Upper lobe of right lung (tissue), 1 donor: ENCODE measurements around the gene ADGRL3. TPM values are rescaled to one million over a fixed set of nuclear protein-coding genes. Genes with fewer than 3 reads are reported as not detected.

Experiments
- ATAC-seq: fragments of 200-7000 bp; cut with Tn5 transposase; one replicate; pipeline ENCODE4 v1.9.1; 2020; ENCODE audit warnings: mild to moderate bottlenecking, moderate library complexity
- DNase-seq: peaks from one replicate; pipeline ENCODE4 v3.0.0-alpha.2; 2020
- H3K27ac ChIP-seq: fragments of 200-600 bp; one replicate; pipeline ENCODE4 v1.8.0; 2022
- H3K27me3 ChIP-seq: fragments of 200-600 bp; one replicate; pipeline ENCODE4 v1.8.0; 2022; ENCODE audit warnings: mild to moderate bottlenecking
- H3K36me3 ChIP-seq: fragments of 200-600 bp; one replicate; pipeline ENCODE4 v1.8.0; 2022
- H3K4me1 ChIP-seq: fragments of 200-600 bp; one replicate; pipeline ENCODE4 v1.8.0; 2022
- H3K4me3 ChIP-seq: fragments of 200-600 bp; one replicate; pipeline ENCODE4 v1.8.0; 2022; ENCODE audit warnings: mild to moderate bottlenecking
- H3K9me3 ChIP-seq: fragments of 200-600 bp; one replicate; pipeline ENCODE4 v1.8.0; 2022
- CTCF ChIP-seq: fragments of 200-600 bp; IDR thresholded peaks from one replicate; pipeline ENCODE4 v1.8.0; 2022; ENCODE audit warnings: antibody characterized with exemption
- intact Hi-C: fragments of 100-400 bp; cut with DNase I; formaldehyde crosslinking; loops from one replicate; pipeline ENCODE4 v1.11.0; 2022
- total RNA-seq: library from RNA; stranded (reverse); fragmentation: NEBNext Ultra II Directional; extraction: Animal tissue kit (Norgen Biotek cat#: 25700); gene quantifications from one replicate; pipeline ENCODE4 v1.2.1, GENCODE V29; 2021
- donor health status: DM: no; HTN: yes; CAD: no; lungs with severe emphysema.

The ADGRL3 gene
- total RNA-seq, 1 donor from 2014 or later: 4.0 TPM

- DNase-seq (no peak), ATAC-seq (no peak)
- H3K4me1 ChIP-seq: no peaks in the 10 kb centered on the region
- H3K9me3 ChIP-seq: no peaks in the 10 kb centered on the region
- intact Hi-C loops: no loop called here
- no peak for TF ChIP-seq CTCF
- H3K27ac ChIP-seq: no peak overlapping the region
- no peak overlapping the region for H3K4me3 ChIP-seq
- no peaks in the 10 kb centered on the region for H3K27me3 ChIP-seq
- no peaks in the 10 kb centered on the region for H3K36me3 ChIP-seq
Observed at GRCh38 chr4:61333490-61333889, 133.4 kb downstream of the ADGRL3 start.

- no peak overlapping the region for H3K27ac ChIP-seq
- H3K27me3 ChIP-seq: no peaks in the 10 kb centered on the region
- intact Hi-C loops: no loop called here
- TF ChIP-seq CTCF: no peak
- no peak for DNase-seq
- no peak overlapping the region for H3K4me3 ChIP-seq
- no peaks in the 10 kb centered on the region for H3K4me1 ChIP-seq
- no peaks in the 10 kb centered on the region for H3K9me3 ChIP-seq
- no peaks in the 10 kb centered on the region for H3K36me3 ChIP-seq
- ATAC-seq: no peak
Observed at GRCh38 chr4:61335241-61335763, 135.2 kb downstream of the ADGRL3 start.

- no peak overlapping the region for H3K4me3 ChIP-seq
- DNase-seq: no peak
- H3K4me1 ChIP-seq: no peaks in the 10 kb centered on the region
- intact Hi-C loops: no loop called here
- no peaks in the 10 kb centered on the region for H3K36me3 ChIP-seq
- no peak for TF ChIP-seq CTCF
- H3K27ac ChIP-seq: no peak overlapping the region
- no peak for ATAC-seq
- H3K9me3 ChIP-seq: no peaks in the 10 kb centered on the region
- no peaks in the 10 kb centered on the region for H3K27me3 ChIP-seq
Observed at GRCh38 chr4:61336488-61336887, 136.4 kb downstream of the ADGRL3 start.

GRCh38 chr4:61336916-61337315 lies 136.8 kb downstream of the ADGRL3 start:
- intact Hi-C loops: no loop called here
- H3K9me3 ChIP-seq: no peaks in the 10 kb centered on the region
- DNase-seq (no peak), ATAC-seq (no peak)
- H3K4me1 ChIP-seq: no peaks in the 10 kb centered on the region
- no peaks in the 10 kb centered on the region for H3K36me3 ChIP-seq
- no peak for TF ChIP-seq CTCF
- no peak overlapping the region for H3K4me3 ChIP-seq
- H3K27ac ChIP-seq: no peak overlapping the region
- no peaks in the 10 kb centered on the region for H3K27me3 ChIP-seq

- ATAC-seq (no peak), DNase-seq (no peak)
- no peaks in the 10 kb centered on the region for H3K36me3 ChIP-seq
- TF ChIP-seq CTCF: no peak
- intact Hi-C loops: no loop called here
- no peak overlapping the region for H3K27ac ChIP-seq
- no peaks in the 10 kb centered on the region for H3K9me3 ChIP-seq
- H3K4me3 ChIP-seq: no peak overlapping the region
- no peaks in the 10 kb centered on the region for H3K4me1 ChIP-seq
- H3K27me3 ChIP-seq: no peaks in the 10 kb centered on the region
Observed at GRCh38 chr4:61342061-61342460, 141.9 kb downstream of the ADGRL3 start.

- TF ChIP-seq CTCF: no peak
- intact Hi-C loops: no loop called here
- Histone ChIP-seq H3K36me3 (no peaks in the 10 kb centered on the region), H3K27me3 (no peaks in the 10 kb centered on the region), H3K4me1 (no peaks in the 10 kb centered on the region), H3K4me3 (no peak overlapping the region), H3K9me3 (no peaks in the 10 kb centered on the region), H3K27ac (no peak overlapping the region)
- ATAC-seq (no peak), DNase-seq (no peak)
Observed at GRCh38 chr4:61350932-61351331, 150.8 kb downstream of the ADGRL3 start.
